ENCODE results near the gene TEN1. TPM values are rescaled to one million over a fixed set of nuclear protein-coding genes. Genes with fewer than 3 reads are reported as not detected.

The TEN1 gene
- total and polyA plus RNA-seq, 2 donors (not counting 1 experiment from before 2014, with no cell fraction given) = 19.8 to 34.5 TPM

GRCh38 chr17:75996665-75997590 is 17.9 kb downstream of the TEN1 start:
- POLR2A ChIA-PET = interaction anchor here (0.7 to 0.9 kb wide), 2 partner anchors 18 to 96 kb away, joined by 3 read pairs; partner anchors contain the start of genes ACOX1 and TEN1
- DNase-seq (peak; percentile 60), ATAC-seq (ENCODE audit: low read depth) (peak; percentile 45)
- peaks cover 13% of the 10 kb centered on the region for H3K4me1 Mint-ChIP-seq
- H3K27me3 ChIP-seq (replicated peaks in 1 of 4; ENCODE audit: control extremely low read depth in 1 of 4, control insufficient read depth in 3 of 4, insufficient read depth in 4 of 4, low read length in 3 of 4) = no peaks in the 10 kb centered on the region
- WGBS (ENCODE audit: insufficient coverage) = 15% methylated on average over 16 of the region's 18 CpGs
- no peaks in the 10 kb centered on the region for H3K9me3 Mint-ChIP-seq (ENCODE audit: insufficient read depth)
- no peaks in the 10 kb centered on the region for H3K27me3 Mint-ChIP-seq
- H3K4me2 ChIP-seq (replicated peaks; ENCODE audit: low read depth, low read length, poor library complexity, severe bottlenecking) = peak overlapping the region; percentile 45
- peak overlapping the region; percentile 55 for H3K27ac Mint-ChIP-seq
- no peaks in the 10 kb centered on the region for H3K79me2 ChIP-seq (ENCODE audit: control insufficient read depth, insufficient read depth, low read length)
- peak overlapping the region in 1 of 2 donors; percentile 61 for H3K27ac ChIP-seq (ENCODE audit: low read length in 2 of 2)
- TF ChIP-seq EZH2 (IDR thresholded peaks at IDR 0.05; ENCODE audit: borderline replicate concordance, insufficient read depth, low read depth, low read length, poor library complexity, severe bottlenecking) (no peak), CTCF (IDR thresholded peaks at IDR 0.05) (no peak)
- no peaks in the 10 kb centered on the region for H4K20me1 ChIP-seq (ENCODE audit: control insufficient read depth, insufficient read depth, low read length, poor library complexity, severe bottlenecking)
- H3K4me1 ChIP-seq (ENCODE audit: control insufficient read depth in 2 of 2, insufficient read depth in 2 of 2, low read length in 2 of 2) = peaks cover 9 to 18% of the 10 kb centered on the region in 2 donors
- H3K9me3 ChIP-seq (ENCODE audit: control extremely low read depth in 1 of 3, control insufficient read depth in 2 of 3, insufficient read depth in 1 of 3, low read length in 2 of 3) = no peaks in the 10 kb centered on the region
- H3K36me3 ChIP-seq (replicated peaks in 1 of 2; ENCODE audit: control extremely low read depth in 1 of 2, control insufficient read depth in 1 of 2, extremely low read depth in 1 of 2, insufficient read depth in 2 of 2, low read length in 1 of 2) = peaks cover 0 to 5% of the 10 kb centered on the region in 2 experiments
- CTCF ChIA-PET = interaction anchor here (0.7 to 3.4 kb wide), 6 partner anchors 8 to 35 kb away, joined by 3 to 20 read pairs (median 5); no protein-coding TSS in a partner anchor
- peak overlapping the region; percentile 48 for H2AFZ ChIP-seq (ENCODE audit: insufficient read depth, low read depth, low read length, poor library complexity, severe bottlenecking)
- no peak overlapping the region for H3K4me3 ChIP-seq (ENCODE audit: control extremely low read depth in 1 of 5, extremely low read depth in 1 of 5, insufficient read depth in 1 of 5, low read depth in 2 of 5, low read length in 4 of 5)
- H3K9ac ChIP-seq (ENCODE audit: low read length) = no peak overlapping the region
- peak overlapping the region; percentile 20 for H3K4me3 Mint-ChIP-seq
- intact Hi-C loops (cut with micrococcal nuclease) = no loop called here
